Esophagus muscularis mucosa (tissue), 4 donors: ENCODE results near the gene STK16. TPM values are rescaled to one million over a fixed set of nuclear protein-coding genes. Genes with fewer than 3 reads are reported as not detected.
A peak's percentile ranks its signal among the peaks of the same experiment; 100 is the strongest.

Experiments
- DNase-seq: peaks from one replicate; pipeline ENCODE4 v3.0.0-alpha.2; 2017; ENCODE audit errors: extremely low spot score
- H3K27ac ChIP-seq, 4 donors: fragments of 200-600 bp; sonication (generic); replicated peaks in 1 of 4; 1 replicate in 3 of 4; 2 replicates in 1 of 4; pipeline ENCODE4 v1.5.1; 2016 to 2019; ENCODE audit warnings: mild to moderate bottlenecking in 1 of 4
- H3K27me3 ChIP-seq, 4 donors: fragments of 200-600 bp; sonication (generic); one replicate each; pipeline versions ENCODE4 v1.5.1 to v1.6.0; 2016 to 2019
- H3K36me3 ChIP-seq, 4 donors: fragments of 200-600 bp; sonication (generic); one replicate each; pipeline ENCODE4 v1.5.1; 2016 to 2019
- H3K4me1 ChIP-seq, 4 donors: fragments of 200-600 bp; sonication (generic); one replicate each; pipeline ENCODE4 v1.5.1; 2016 to 2019
- H3K4me3 ChIP-seq, 4 donors: fragments of 200-600 bp; sonication (generic); 1 replicate in 2 of 4; 2 replicates in 2 of 4; pipeline ENCODE4 v1.5.1; 2016 to 2019; ENCODE audit warnings: mild to moderate bottlenecking in 4 of 4, moderate library complexity in 1 of 4
- H3K9me3 ChIP-seq, 4 donors: fragments of 200-600 bp; sonication (generic); 1 replicate in 3 of 4; 2 replicates in 1 of 4; pipeline ENCODE4 v1.5.1; 2016 to 2019
- EP300 ChIP-seq: sonication (generic); formaldehyde crosslinking; IDR thresholded peaks from one replicate; pipeline ENCODE4 v1.6.1; 2017; ENCODE audit warnings: antibody characterized with exemption
- POLR2A ChIP-seq: fragments of 450-650 bp; IDR thresholded peaks from one replicate; pipeline ENCODE4 v1.6.1; 2017; ENCODE audit warnings: antibody characterized with exemption, moderate library complexity, mild to moderate bottlenecking, low read depth
- POLR2AphosphoS5 ChIP-seq, 2 donors: sonication (generic); formaldehyde crosslinking; IDR thresholded peaks; one replicate each; pipeline ENCODE4 v1.6.1; 2017; ENCODE audit warnings: antibody characterized with exemption in 2 of 2
- WGBS: methylation state at CpG from one replicate; pipeline ENCODE4 v1.1.5; 2018; 5-methylcytosine and 5-hydroxymethylcytosine counted together
- intact Hi-C: fragments of 100-400 bp; cut with DNase I; formaldehyde crosslinking; loops from one replicate; pipeline ENCODE4 v1.15.1; 2023
- total RNA-seq, 4 donors: library from RNA; depleted of rRNA; stranded (reverse); fragments of >200 nt; gene quantifications; one replicate each; pipeline versions ENCODE4 v1.1.0 to v1.2.1, GENCODE V29; 2016
- TF ChIP-seq, protein P1 (sequence below), 3 experiments: fragments of 200-600 bp in 2 of 3; fragments of 450-650 bp in 1 of 3; sonication (generic) in 2 of 3; IDR thresholded peaks; one replicate each; pipeline ENCODE4 v1.5.1; 2017 to 2019; ENCODE audit warnings: antibody characterized with exemption in 3 of 3, mild to moderate bottlenecking in 2 of 3, moderate library complexity in 1 of 3

The STK16 gene
- total RNA-seq, 4 donors from 2014 or later: 12.8 to 21.6 (median 16.7) TPM

GRCh38 chr2:219244789-219245147, 511 bp upstream of the STK16 start:
- peaks cover 35 to 52% (median 44%) of the 10 kb centered on the region in 4 donors for H3K4me1 ChIP-seq
- no peaks in the 10 kb centered on the region for H3K9me3 ChIP-seq
- DNase-seq: no peak
- no peaks in the 10 kb centered on the region for H3K27me3 ChIP-seq
- TF ChIP-seq POLR2A: no peak
- TF ChIP-seq, protein P1, sequence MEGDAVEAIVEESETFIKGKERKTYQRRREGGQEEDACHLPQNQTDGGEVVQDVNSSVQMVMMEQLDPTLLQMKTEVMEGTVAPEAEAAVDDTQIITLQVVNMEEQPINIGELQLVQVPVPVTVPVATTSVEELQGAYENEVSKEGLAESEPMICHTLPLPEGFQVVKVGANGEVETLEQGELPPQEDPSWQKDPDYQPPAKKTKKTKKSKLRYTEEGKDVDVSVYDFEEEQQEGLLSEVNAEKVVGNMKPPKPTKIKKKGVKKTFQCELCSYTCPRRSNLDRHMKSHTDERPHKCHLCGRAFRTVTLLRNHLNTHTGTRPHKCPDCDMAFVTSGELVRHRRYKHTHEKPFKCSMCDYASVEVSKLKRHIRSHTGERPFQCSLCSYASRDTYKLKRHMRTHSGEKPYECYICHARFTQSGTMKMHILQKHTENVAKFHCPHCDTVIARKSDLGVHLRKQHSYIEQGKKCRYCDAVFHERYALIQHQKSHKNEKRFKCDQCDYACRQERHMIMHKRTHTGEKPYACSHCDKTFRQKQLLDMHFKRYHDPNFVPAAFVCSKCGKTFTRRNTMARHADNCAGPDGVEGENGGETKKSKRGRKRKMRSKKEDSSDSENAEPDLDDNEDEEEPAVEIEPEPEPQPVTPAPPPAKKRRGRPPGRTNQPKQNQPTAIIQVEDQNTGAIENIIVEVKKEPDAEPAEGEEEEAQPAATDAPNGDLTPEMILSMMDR (IDR thresholded peaks at IDR 0.05): no peak
- TF ChIP-seq POLR2AphosphoS5 (IDR thresholded peaks at IDR 0.05): no peak
- TF ChIP-seq EP300: no peak
- intact Hi-C loops: loop anchor here (2.0 to 10.0 kb wide), 2 partner anchors 16 to 50 kb away; partner anchors contain the start of genes ANKZF1 and ATG9A
- peaks cover 0 to 32% (median 18%) of the 10 kb centered on the region in 4 donors for H3K36me3 ChIP-seq
- WGBS: 52% methylated on average over 5 of the region's 6 CpGs
- H3K4me3 ChIP-seq: peak overlapping the region; percentile 64 to 97 (median 70)
- H3K27ac ChIP-seq: peak overlapping the region; percentile 88 to 94 (median 90)

- intact Hi-C loops: loop anchor here (2.0 to 10.0 kb wide), 2 partner anchors 17 to 49 kb away; partner anchors contain the start of genes ANKZF1 and ATG9A
- TF ChIP-seq POLR2AphosphoS5 (IDR thresholded peaks at IDR 0.05) (no peak), POLR2A (no peak), EP300 (no peak)
- TF ChIP-seq, protein P1 (IDR thresholded peaks at IDR 0.05): no peak
- DNase-seq: no peak
- Histone ChIP-seq H3K4me1 (peaks cover 46 to 63% (median 55%) of the 10 kb centered on the region in 4 donors), H3K27me3 (no peaks in the 10 kb centered on the region), H3K4me3 (peak overlapping the region; percentile 64 to 97 (median 70)), H3K9me3 (no peaks in the 10 kb centered on the region), H3K27ac (peak overlapping the region; percentile 88 to 94 (median 90)), H3K36me3 (peaks cover 7 to 37% (median 26%) of the 10 kb centered on the region in 4 donors)
- WGBS: 16% methylated on average over 9 of the region's 10 CpGs
Observed at GRCh38 chr2:219245899-219246230, 586 bp downstream of the STK16 start.

DNA sequence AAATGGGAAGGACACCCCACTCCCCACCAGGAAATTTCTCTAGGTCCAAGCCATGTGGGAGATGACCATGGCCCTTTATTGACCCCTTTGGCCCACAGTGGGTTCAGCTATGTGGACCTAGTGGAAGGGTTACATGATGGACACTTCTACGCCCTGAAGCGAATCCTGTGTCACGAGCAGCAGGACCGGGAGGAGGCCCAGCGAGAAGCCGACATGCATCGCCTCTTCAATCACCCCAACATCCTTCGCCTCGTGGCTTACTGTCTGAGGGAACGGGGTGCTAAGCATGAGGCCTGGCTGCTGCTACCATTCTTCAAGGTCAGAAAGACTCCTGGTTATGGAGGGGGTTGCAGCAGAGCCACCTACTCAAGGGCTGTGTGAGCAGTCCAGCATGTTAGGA, 1.3 kb downstream of the STK16 start:
- intact Hi-C loops: loop anchor here (10.0 kb wide), 1 partner anchor 48 kb away; no protein-coding TSS in a partner anchor
- H3K4me1 ChIP-seq: peaks cover 49 to 70% (median 60%) of the 10 kb centered on the region in 4 donors
- no peaks in the 10 kb centered on the region for H3K9me3 ChIP-seq
- peak overlapping the region in 2 of 4 donors; percentile 88 to 92 for H3K27ac ChIP-seq
- no peak overlapping the region for H3K4me3 ChIP-seq
- no peak for DNase-seq
- TF ChIP-seq, protein P1 (IDR thresholded peaks at IDR 0.05): no peak
- TF ChIP-seq POLR2AphosphoS5 (IDR thresholded peaks at IDR 0.05): no peak
- no peak for TF ChIP-seq POLR2A
- TF ChIP-seq EP300: no peak
- H3K27me3 ChIP-seq: no peaks in the 10 kb centered on the region
- H3K36me3 ChIP-seq: peaks cover 7 to 44% (median 33%) of the 10 kb centered on the region in 4 donors
- 92% methylated on average over 9 of the region's 10 CpGs for WGBS

DNA sequence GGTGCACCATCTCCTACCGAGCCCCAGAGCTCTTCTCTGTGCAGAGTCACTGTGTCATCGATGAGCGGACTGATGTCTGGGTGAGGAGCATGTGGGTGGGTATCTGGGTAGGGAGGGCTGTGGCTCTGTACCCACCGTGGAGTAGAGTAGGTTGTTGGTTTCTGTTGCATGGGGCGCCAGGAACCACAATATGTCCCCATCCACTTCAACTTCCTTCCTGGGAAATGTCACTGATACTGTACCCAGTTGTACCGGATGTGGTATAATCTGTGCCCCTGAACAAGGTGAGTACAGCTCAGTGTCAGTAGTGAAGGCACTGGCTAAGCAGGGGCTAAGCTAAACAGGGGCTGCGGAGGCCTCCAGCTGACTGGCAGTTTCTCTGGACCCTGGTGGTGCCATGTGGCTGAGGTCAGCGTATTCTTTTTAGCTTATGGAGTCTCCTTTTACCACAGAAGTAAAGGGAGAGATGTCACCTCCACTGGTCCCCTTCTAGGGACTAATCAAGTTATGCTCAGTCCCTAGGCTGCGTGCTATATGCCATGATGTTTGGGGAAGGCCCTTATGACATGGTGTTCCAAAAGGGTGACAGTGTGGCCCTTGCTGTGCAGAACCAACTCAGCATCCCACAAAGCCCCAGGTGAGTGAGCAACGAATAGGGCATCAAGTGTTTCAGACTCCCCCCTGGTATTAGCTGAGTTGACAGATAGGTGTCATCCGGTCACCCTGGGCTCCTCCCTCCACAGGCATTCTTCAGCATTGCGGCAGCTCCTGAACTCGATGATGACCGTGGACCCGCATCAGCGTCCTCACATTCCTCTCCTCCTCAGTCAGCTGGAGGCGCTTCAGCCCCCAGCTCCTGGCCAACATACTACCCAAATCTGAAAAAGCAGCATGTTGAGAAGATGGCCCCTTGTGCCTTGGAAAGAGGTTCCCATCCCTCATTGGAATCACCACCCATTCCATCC, 2.7 kb downstream of the STK16 start:
- H3K36me3 ChIP-seq: peaks cover 7 to 45% (median 34%) of the 10 kb centered on the region in 4 donors
- TF ChIP-seq, protein P1 (IDR thresholded peaks at IDR 0.05): no peak
- no peak overlapping the region for H3K4me3 ChIP-seq
- intact Hi-C loops: loop anchor here (10.0 kb wide), 1 partner anchor 47 kb away; no protein-coding TSS in a partner anchor
- no peaks in the 10 kb centered on the region for H3K9me3 ChIP-seq
- 90% methylated on average over 13 of the region's 17 CpGs for WGBS
- peak overlapping the region; percentile 79 to 88 (median 84) for H3K27ac ChIP-seq
- H3K27me3 ChIP-seq: no peaks in the 10 kb centered on the region
- H3K4me1 ChIP-seq: peaks cover 62 to 84% (median 74%) of the 10 kb centered on the region in 4 donors
- no peak for DNase-seq
